ENCODE results near the gene TCIRG1. TPM values are rescaled to one million over a fixed set of nuclear protein-coding genes. Genes with fewer than 3 reads are reported as not detected.

The TCIRG1 gene
- total RNA-seq, 1 donor from 2014 or later = 23.4 TPM

- Histone ChIP-seq H3K36me3 (peaks cover 15% of the 10 kb centered on the region), H3K4me3 (no peak overlapping the region)
- intact Hi-C loops (cut with micrococcal nuclease) = no loop called here
These were observed 17.8 kb downstream of the TCIRG1 start for GRCh38 chr11:68056317-68057285.

GRCh38 chr11:68057807-68058206, 19.0 kb downstream of the TCIRG1 start:
- H3K27ac ChIP-seq (replicated peaks) = no peak overlapping the region
- DNase-seq = no peak
- intact Hi-C loops (cut with micrococcal nuclease) = no loop called here
- peaks cover 16% of the 10 kb centered on the region for H3K36me3 ChIP-seq
- H3K9me3 ChIP-seq (replicated peaks) = no peaks in the 10 kb centered on the region
- TF ChIP-seq CTCF (IDR thresholded peaks at IDR 0.05; ENCODE audit: borderline replicate concordance) = no peak
- no peaks in the 10 kb centered on the region for H3K27me3 ChIP-seq (ENCODE audit: low read depth)
- no peaks in the 10 kb centered on the region for H3K4me1 ChIP-seq
- H3K4me3 ChIP-seq = no peak overlapping the region

More at GRCh38 chr11:68056317-68057285, 17.8 kb downstream of the TCIRG1 start:
- Histone ChIP-seq H3K4me1 (no peaks in the 10 kb centered on the region), H3K27ac (replicated peaks) (no peak overlapping the region), H3K9me3 (replicated peaks) (no peaks in the 10 kb centered on the region), H3K27me3 (ENCODE audit: low read depth) (no peaks in the 10 kb centered on the region)
- TF ChIP-seq CTCF (IDR thresholded peaks at IDR 0.05; ENCODE audit: borderline replicate concordance) = no peak
- no peak for DNase-seq

GRCh38 chr11:68061508-68061907, 22.7 kb downstream of the TCIRG1 start:
- no peak overlapping the region for H3K4me3 ChIP-seq
- no peak for TF ChIP-seq CTCF (IDR thresholded peaks at IDR 0.05; ENCODE audit: borderline replicate concordance)
- no peaks in the 10 kb centered on the region for H3K27me3 ChIP-seq (ENCODE audit: low read depth)
- intact Hi-C loops (cut with micrococcal nuclease) = no loop called here
- peaks cover 53% of the 10 kb centered on the region for H3K36me3 ChIP-seq
- H3K9me3 ChIP-seq (replicated peaks) = no peaks in the 10 kb centered on the region
- no peak for DNase-seq
- no peak overlapping the region for H3K27ac ChIP-seq (replicated peaks)
- H3K4me1 ChIP-seq = peaks cover 12% of the 10 kb centered on the region

GRCh38 chr11:68064926-68065325, 26.1 kb downstream of the TCIRG1 start:
- H3K4me1 ChIP-seq = peaks cover 12% of the 10 kb centered on the region
- peaks cover 87% of the 10 kb centered on the region for H3K36me3 ChIP-seq
- no peak overlapping the region for H3K4me3 ChIP-seq
- TF ChIP-seq CTCF (IDR thresholded peaks at IDR 0.05; ENCODE audit: borderline replicate concordance) = no peak
- intact Hi-C loops (cut with micrococcal nuclease) = no loop called here
- H3K27me3 ChIP-seq (ENCODE audit: low read depth) = no peaks in the 10 kb centered on the region
- no peak overlapping the region for H3K27ac ChIP-seq (replicated peaks)
- H3K9me3 ChIP-seq (replicated peaks) = no peaks in the 10 kb centered on the region
- DNase-seq = no peak

GRCh38 chr11:68065841-68066240, 27.0 kb downstream of the TCIRG1 start:
- intact Hi-C loops (cut with micrococcal nuclease) = no loop called here
- H3K9me3 ChIP-seq (replicated peaks) = no peaks in the 10 kb centered on the region
- DNase-seq = no peak
- H3K27me3 ChIP-seq (ENCODE audit: low read depth) = no peaks in the 10 kb centered on the region
- no peak overlapping the region for H3K27ac ChIP-seq (replicated peaks)
- peaks cover 12% of the 10 kb centered on the region for H3K4me1 ChIP-seq
- H3K4me3 ChIP-seq = no peak overlapping the region
- peaks cover 92% of the 10 kb centered on the region for H3K36me3 ChIP-seq
- TF ChIP-seq CTCF (IDR thresholded peaks at IDR 0.05; ENCODE audit: borderline replicate concordance) = no peak

Data from left ventricle myocardium inferior (tissue), 1 donor.